Measurements from ENCODE around the gene RTL10.

RTL10 gene

GRCh38 chr22:19876314-19876940 lies 21.8 kb upstream of the RTL10 start:
- DNase-seq (ENCODE audit: low read depth): no peak

DNA sequence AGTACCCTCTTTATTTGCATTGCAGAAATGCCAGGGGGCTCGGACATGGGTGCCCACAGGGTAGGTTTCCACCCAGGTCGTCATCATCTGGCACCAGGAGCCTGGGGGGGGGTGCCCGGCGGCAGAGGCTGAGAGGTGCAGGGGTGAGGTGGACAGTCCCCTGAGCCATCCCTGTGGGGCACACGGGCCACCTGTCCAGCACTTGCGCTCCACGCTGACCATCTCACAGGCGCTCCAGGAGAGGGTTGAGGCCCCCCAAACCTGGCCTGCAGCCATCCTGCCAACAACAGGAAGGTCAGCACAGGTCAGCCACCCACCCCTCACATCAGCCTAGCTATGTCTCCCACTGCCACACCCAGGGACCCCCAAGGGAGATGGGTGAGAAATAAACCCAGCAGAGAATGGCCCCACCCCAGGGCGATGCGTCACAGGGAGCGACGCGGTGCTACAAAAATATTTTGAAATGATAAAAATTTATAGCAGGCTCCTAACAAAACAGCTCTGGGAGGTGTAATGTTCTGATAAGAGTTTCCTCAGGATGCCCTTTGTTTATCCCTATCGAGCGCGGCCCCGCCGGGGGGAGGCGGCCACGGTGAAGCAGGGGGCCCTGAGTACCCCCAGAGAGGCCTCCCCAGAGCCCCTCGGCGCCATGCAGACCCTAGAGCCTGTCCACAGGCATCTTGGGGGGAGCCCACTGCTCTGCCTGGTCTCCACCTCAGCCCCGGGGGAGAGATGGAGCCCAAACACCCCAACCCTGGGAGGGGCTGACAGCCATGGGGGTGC lies 21.0 kb upstream of the RTL10 start:
- no peak for DNase-seq (ENCODE audit: low read depth)

- DNase-seq (ENCODE audit: low read depth): no peak
Measured at GRCh38 chr22:19875061-19875530, 20.4 kb upstream of the RTL10 start.

DNA sequence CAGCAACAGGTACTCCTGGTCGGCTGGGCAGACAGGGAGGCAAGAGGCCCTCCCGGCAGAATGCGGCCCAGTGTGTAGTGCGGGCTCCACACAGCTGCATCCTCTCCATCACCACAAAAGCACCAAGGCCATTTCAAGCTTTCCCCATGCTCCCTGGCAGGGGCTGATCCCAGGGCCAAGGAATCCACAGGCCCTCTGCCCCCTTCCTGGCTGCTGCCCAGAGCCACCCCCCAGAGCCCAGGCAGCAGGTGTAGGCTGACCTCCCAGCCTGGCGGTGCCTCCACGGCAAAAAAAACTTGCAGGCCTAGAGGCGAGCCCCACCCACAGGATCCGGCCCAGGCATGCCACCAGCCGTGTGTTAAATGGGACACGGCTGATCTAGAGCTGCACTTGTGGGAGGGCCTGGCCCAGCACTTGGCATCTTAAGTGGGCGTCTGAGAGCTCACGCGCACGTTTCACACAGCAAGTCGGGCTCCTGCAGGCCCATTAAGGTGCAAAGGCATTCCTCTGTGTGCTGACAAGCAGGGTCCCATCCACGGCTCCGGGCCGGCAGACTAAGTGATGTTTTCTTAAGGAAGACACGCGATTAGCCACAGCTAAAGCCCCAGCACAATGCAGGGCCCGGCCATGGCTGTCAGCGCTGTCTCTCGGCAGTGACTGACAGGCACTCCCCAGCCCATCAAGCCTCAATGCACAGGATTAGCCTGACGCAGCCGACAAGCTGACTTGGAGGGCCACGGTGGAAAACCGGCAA lies 19.8 kb upstream of the RTL10 start:
- no peak for DNase-seq (ENCODE audit: low read depth)

GRCh38 chr22:19873960-19874306 lies 19.3 kb upstream of the RTL10 start:
- no peak for DNase-seq (ENCODE audit: low read depth)

GRCh38 chr22:19873138-19873959 lies 18.7 kb upstream of the RTL10 start:
- no peak for DNase-seq (ENCODE audit: low read depth)

DNA sequence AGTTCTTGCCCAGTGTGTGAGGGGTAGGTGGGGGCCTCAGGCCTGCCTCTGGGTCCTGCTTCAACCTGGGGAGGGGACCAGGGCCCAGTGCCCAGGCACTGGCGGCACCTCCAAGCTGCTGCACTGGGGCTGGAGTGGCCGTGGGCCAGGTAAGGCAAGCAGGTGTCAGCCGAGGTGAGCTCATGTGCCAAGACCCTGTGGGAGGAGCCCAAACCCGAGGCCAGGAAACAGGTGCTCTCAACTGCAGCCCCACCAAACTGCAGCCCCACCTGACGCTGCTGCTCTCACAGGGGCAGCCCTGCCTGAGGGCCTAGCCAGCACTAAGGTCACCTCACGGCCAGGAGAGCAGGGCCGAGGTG lies 18.1 kb upstream of the RTL10 start:
- no peak for DNase-seq (ENCODE audit: low read depth)

GRCh38 chr22:19871845-19872778 lies 17.4 kb upstream of the RTL10 start:
- DNase-seq (ENCODE audit: low read depth): no peak

DNA sequence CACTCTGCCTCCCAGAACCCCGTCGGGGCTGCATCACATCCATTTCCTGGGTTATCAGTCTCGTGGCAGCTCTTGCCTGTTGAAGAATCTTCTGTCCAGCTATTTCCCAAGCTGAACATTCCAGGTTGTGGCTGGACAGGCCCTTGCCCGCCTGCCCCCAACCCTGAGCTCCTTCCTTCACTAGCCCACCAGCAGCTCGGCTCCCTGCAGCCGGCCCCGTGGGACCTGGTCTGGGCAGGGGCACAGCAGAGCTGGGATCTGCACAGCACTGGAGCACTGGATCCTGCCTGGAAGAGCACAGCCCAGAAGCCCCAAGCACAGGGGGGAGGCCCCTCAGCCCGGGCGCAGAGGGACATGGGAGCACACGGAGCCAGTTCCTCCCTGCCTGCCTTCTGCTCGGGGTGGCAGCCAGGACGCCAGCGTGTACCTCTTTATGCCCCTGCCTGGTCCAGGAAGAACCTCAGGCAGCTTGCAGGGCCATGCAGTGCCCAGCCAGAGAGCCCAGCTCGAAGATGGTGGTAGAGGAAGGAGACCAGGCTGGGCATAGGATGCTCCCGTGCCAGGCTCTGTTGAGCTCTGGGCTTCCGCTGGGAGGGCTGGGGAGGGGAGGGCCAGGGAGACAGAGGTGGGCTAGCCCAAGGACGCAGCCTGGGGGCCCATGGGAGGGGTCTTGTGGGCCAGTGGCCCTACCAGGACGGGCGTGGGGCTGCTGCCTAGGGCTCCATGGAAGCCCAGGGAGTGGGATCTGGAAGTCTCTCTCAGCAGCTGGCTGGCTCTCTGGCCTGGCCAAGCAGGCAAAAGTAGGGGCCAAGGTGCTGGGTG lies 16.6 kb upstream of the RTL10 start:
- no peak for DNase-seq (ENCODE audit: low read depth)

DNA sequence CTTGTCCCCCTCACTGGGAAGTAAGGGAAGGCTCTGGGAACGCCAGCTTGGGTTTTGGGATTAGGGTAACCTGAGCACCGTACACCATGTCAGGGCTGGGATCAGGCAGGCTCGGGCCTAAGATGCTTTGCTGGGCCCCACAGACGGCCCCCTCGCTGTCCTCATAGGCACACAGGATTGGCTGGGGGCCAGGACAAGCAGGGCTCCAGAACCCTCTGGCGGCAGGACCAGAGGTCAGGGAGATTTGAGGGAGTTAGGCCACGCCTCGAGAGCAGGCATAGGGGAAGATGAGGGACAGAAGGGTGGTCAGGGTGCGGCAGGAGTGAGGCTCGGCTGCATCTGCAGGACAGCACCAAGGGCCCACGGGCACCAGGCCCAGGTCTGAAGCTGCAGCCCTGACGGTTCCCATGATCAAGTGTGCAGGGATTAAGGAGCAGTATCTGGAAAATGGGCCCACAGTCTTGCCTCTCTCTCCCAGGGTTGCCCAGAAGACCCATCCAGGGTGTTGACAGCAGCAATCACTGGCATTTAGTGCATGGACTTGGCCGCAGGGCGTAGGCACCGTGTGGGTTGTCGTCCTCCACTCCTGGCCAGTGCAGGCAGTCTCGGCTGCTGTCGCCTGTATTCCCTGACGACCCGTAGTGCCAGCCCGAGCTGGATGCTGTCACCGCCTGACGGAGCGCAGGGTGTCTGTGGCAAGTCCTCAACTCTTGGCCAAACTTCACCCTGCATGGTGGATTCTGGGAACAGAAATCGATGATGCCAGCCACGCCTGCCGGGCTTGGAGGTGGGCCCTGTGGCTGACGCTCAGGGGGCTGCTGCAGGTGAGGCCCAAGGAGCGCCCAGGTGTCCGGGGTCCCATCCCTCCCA lies 15.7 kb upstream of the RTL10 start:
- no peak for DNase-seq (ENCODE audit: low read depth)

DNA sequence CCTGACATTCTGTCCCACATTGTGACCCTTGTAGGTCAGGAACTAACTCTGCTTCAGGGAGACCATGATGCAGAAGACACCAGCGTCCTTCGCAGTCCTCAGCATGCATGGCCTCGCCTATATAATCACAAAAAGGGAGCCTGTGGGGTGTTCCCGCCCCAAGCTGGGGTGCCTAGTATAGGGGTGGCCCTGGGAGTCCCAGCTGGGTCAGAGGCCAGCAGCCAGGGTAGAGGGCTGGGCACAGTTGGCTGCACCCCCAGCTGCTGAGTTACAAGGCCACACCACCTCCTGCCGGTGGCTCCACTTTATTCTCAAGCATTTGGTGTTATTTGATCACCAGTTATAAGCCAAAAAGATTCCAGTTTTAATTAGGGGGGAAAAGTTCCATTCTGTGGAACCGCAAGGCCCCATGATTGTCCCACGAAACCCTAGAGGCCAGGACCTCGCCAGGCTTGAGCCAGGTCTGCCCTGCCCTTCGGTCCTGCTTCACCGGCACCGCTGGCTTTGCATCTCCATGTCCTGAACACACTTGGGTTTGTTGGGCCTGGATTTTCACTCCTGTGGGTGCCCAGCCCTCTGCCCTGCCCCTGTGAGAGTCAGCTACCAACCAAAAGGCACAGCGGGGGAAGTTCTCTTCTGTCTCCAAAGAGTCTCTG lies 15.0 kb upstream of the RTL10 start:
- no peak for DNase-seq (ENCODE audit: low read depth)

- no peak for DNase-seq (ENCODE audit: low read depth)
Measured at GRCh38 chr22:19868773-19869471, 14.2 kb upstream of the RTL10 start.

- no peak for DNase-seq (ENCODE audit: low read depth)
Measured at GRCh38 chr22:19868333-19868732, 13.7 kb upstream of the RTL10 start.

- DNase-seq (ENCODE audit: low read depth): no peak
Measured at GRCh38 chr22:19867617-19868016, 12.9 kb upstream of the RTL10 start.

DNA sequence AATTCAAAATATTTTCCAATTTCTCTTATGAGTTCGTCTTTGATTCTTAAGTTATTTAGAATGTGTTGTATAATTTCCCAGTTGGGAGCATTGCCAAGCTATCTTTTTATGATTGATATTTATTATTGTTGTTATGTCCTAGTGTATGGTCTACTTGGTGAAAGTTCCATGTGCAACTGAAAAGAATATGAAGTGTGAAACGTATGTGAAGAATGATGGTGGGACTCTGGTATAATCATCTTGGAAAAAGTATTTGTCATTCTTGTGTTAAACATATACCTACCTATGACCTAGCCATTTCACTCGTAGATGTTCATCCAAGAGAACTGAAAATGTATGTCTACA lies 12.0 kb upstream of the RTL10 start:
- DNase-seq (ENCODE audit: low read depth): no peak

- DNase-seq (ENCODE audit: low read depth): no peak
Measured at GRCh38 chr22:19865141-19865829, 10.6 kb upstream of the RTL10 start.

DNA sequence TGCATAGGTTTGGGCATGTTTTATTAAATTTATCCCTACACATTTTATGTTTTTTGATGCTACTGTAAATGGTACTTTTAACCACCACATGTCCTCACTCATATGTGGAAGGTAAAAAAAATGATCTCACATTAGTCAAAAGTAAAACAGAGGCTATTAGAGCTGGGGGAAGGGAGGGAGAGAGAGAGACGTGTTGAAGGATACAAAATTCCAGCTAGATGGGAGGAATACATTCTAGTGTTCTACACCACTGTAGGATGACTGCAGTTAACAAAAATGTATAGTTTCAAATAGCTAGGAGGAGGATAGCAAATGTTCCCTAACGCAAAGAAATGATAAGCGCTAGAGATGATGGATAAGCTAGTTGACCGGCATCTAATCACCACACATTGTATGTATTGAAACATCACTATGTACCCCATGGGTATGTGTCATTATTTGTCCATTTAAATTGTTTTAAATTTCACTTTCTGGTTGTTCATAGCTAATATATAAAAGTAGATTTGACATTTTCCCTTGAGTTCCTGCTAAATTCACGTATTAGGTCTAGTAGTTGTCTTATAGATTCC lies 9.9 kb upstream of the RTL10 start:
- DNase-seq (ENCODE audit: low read depth): no peak
